A549 treated with RU486 at 1 μM for 4 hours (cell line): ENCODE data around the gene HOXB6. TPM values are rescaled to one million over a fixed set of nuclear protein-coding genes. Genes with fewer than 3 reads are reported as not detected.

ENCODE experiments used
- total RNA-seq: library from RNA; stranded (reverse); fragments of 200-300 nt; extraction: Qiagen RNA extraction; gene quantifications from 5 replicates; pipeline ENCODE4 v1.2.3, GENCODE V29; 2022; ENCODE audit warnings: low read depth

Gene HOXB6
- total RNA-seq = 4.0 to 6.9 TPM (median 5.4 TPM) in 5 replicates

GRCh38 chr17:48604770-48605329 is at the start of gene HOXB6:
Gene HOXB6, minus strand, starts transcription at chr17:48604986. Its CDS starts 6,836 bp downstream, at chr17:48598150.

DNA sequence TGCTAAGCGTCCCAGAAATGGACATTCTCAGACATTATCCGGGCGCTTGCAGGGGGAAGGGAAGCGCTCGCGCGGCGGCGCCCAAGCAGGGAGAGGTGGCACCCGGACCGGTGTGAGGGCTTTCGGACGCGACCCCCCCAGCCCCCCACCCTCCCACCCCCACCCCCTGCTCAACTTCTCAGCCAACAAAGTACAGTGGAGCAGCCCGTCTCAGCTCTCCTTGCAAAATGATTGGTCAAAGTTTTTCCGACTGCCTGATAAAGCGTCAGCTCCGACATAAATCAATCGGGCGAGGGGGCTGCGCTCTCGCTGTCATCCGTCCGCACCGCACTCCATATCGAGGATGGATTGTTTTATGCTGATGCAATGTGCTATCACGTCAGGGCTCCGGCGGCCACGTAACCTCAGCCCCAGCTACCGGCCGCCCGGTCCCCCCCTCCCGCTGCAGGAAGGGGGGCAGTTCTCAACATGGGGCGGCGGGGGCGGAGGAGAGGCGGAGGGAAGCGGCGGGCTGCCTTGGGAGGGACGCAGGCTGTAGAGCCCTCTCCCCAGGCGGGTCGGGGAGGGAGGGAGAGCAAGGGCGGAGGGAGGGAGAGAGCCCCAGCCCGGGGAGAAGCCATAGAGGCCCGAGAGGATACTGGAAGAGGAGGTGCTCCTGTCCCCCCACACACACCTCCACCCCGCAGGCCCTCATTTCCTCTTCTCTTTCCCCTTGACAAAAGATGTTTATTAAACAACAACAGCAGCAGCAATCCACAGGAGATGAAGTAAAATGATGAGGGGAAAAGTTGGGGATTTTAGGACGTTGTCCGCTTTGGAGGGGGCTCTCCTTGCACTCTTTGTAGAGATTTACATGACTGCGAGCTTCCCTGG is 21.7 kb upstream of the HOXB6 start, which contains the start of gene HOXB9:
TSS of gene HOXB9 (minus strand) at position 114 of the 873 bp plus-strand sequence. CDS start at position 25, 89 bp downstream.

DNA sequence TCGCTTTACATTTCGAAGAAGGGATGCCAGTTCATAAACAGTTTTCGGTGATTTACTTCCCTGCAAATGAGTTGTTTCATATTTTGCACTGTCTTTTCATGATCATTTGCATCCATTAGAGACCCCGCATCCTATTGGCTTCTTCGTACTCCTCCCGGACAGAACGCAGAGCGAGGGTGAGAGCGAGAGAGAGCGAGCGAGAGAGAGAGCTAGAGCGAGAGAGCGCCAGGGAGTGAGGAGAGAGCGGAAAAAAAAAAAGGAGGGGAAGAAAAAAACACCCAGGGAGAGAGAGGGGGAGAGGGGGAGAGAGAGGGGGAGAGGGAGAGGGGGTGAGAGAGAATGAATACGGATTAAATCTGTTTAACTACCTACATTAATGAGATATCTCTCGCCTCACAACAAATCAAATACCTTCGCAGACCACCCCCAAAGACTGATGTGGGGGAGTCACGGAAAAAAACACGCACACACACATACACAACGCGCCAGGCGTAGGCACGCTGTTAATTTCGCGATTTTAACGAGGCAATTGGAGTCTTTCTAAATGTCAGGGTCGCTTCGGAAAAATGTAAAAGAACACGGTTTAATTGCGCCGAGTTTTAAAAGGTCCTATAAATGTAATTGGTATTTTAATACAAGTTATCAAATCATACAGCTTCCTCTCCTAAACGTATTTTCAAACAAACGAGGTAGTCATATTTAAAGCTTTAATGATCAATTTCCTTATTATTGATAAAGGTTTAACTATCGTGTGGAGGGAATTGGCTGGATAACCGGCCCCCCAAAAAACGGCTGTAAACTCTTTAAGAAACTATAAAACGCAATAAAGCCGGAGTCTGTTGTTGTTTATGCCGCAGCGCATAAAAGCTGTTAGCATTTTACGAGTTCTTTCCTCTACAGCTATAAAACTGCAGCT is 10.5 kb upstream of the HOXB6 start, which contains the start of gene HOXB8:
TSS of gene HOXB8 (minus strand) at position 246 of the 916 bp plus-strand sequence. CDS start 588 bp downstream, outside the sequence.

GRCh38 chr17:48610282-48611211 is 5.8 kb upstream of the HOXB6 start, which contains the start of gene HOXB7:
Gene HOXB7, minus strand, starts transcription at chr17:48611017. Its CDS starts 99 bp downstream, at chr17:48610918.

GRCh38 chr17:48593126-48593829 is 11.5 kb downstream of the HOXB6 start, which contains the start of gene HOXB5:
Gene HOXB5, minus strand, starts transcription at chr17:48593779. Its CDS starts 97 bp downstream, at chr17:48593682.

GRCh38 chr17:48589831-48590606 is 14.8 kb downstream of the HOXB6 start, which contains the start of gene HOXB3:
Gene HOXB3, minus strand, starts transcription at chr17:48590241. Its CDS starts 37,767 bp downstream, at chr17:48552474.

GRCh38 chr17:48577946-48578615 is 26.7 kb downstream of the HOXB6 start, which contains the start of gene HOXB4:
Gene HOXB4, minus strand, starts transcription at chr17:48578350. Its CDS starts 31 bp downstream, at chr17:48578319.

Other genes starting within 250 kb of the HOXB6 start
- 0.08 TPM in 1 of 5 replicates, not detected in the others for gene SKAP1, start 174.8 kb downstream of the HOXB6 start, total RNA-seq
- not detected in 5 replicates for gene HOXB1, start 74.0 kb downstream of the HOXB6 start, total RNA-seq
- gene HOXB2, start 59.9 kb downstream of the HOXB6 start, total RNA-seq = 0.43 to 1.1 TPM (median 0.53 TPM) in 5 replicates
- gene HOXB4, start 26.6 kb downstream of the HOXB6 start, total RNA-seq = 0.09 to 0.15 TPM (median 0.12 TPM) in 3 of 5 replicates, not detected in the others
- gene HOXB3, start 14.7 kb downstream of the HOXB6 start, total RNA-seq = 3.9 to 6.7 TPM (median 4.8 TPM) in 5 replicates
- gene HOXB5, start 11.2 kb downstream of the HOXB6 start, total RNA-seq = 1.5 to 2.9 TPM (median 2.5 TPM) in 5 replicates
- gene HOXB7, start 6.0 kb upstream of the HOXB6 start, total RNA-seq = 31.1 to 41.0 TPM (median 33.2 TPM) in 5 replicates
- gene HOXB8, start 10.3 kb upstream of the HOXB6 start, total RNA-seq = 7.8 to 12.5 TPM (median 10.2 TPM) in 5 replicates
- gene HOXB9, start 21.4 kb upstream of the HOXB6 start, total RNA-seq = 7.5 to 8.8 TPM (median 8.6 TPM) in 5 replicates
- not detected in 5 replicates for gene PRAC1, start 117.5 kb upstream of the HOXB6 start, total RNA-seq
- gene PRAC2, start 118.2 kb upstream of the HOXB6 start, total RNA-seq = not detected in 5 replicates
- 1.6 to 2.4 TPM (median 2.2 TPM) in 5 replicates for gene HOXB13, start 123.8 kb upstream of the HOXB6 start, total RNA-seq
- gene TTLL6, start 212.2 kb upstream of the HOXB6 start, total RNA-seq = 0.48 to 0.97 TPM (median 0.71 TPM) in 5 replicates
- gene CALCOCO2, start 226.0 kb upstream of the HOXB6 start, total RNA-seq = 65.4 to 93.9 TPM (median 72.0 TPM) in 5 replicates